Measurements from ENCODE around the gene CATSPER1. TPM values are rescaled to one million over a fixed set of nuclear protein-coding genes. Genes with fewer than 3 reads are reported as not detected.

Gene CATSPER1
- polyA plus RNA-seq, 1 experiment: 0.69 TPM

GRCh38 chr11:66044757-66045156, 18.5 kb upstream of the CATSPER1 start:
- Histone ChIP-seq H3K27me3 (ENCODE audit: control insufficient read depth, insufficient read depth, low read length) (no peaks in the 10 kb centered on the region; the same call in 1 of the 2 replicates), H3K36me3 (ENCODE audit: control insufficient read depth, insufficient read depth, low read length) (no peaks in the 10 kb centered on the region), H3K4me3 (ENCODE audit: low read depth, low read length) (no peak overlapping the region)
- no peak for TF ChIP-seq CTCF (IDR thresholded peaks at IDR 0.05; ENCODE audit: insufficient read depth, low read depth, low read length)
- no peak for DNase-seq (ENCODE audit: low read depth)
- POLR2A ChIA-PET: interaction anchor here (0.6 to 1.2 kb wide), 3 partner anchors 9 to 222 kb away, joined by 3 to 4 read pairs (median 4); no protein-coding TSS in a partner anchor
- CTCF ChIA-PET: interaction anchor here (0.6 to 4.7 kb wide), 25 partner anchors 9 to 934 kb away, joined by 3 to 40 read pairs (median 4); partner anchors contain the start of genes CATSPER1 and RELA

GRCh38 chr11:66042996-66043906, 17.0 kb upstream of the CATSPER1 start:
- H3K27me3 ChIP-seq (ENCODE audit: control insufficient read depth, insufficient read depth, low read length): no peaks in the 10 kb centered on the region; the same call in none of the 2 replicates
- H3K36me3 ChIP-seq (ENCODE audit: control insufficient read depth, insufficient read depth, low read length): no peaks in the 10 kb centered on the region
- ChIA-PET CTCF (interaction anchor here (0.8 to 4.7 kb wide), 8 partner anchors 8 to 332 kb away, joined by 3 to 40 read pairs (median 10); partner anchors contain the start of genes CATSPER1 and KAT5), POLR2A (no interaction called here)
- no peak overlapping the region for H3K4me3 ChIP-seq (ENCODE audit: low read depth, low read length)
- DNase-seq (ENCODE audit: low read depth): no peak
- no peak for TF ChIP-seq CTCF (IDR thresholded peaks at IDR 0.05; ENCODE audit: insufficient read depth, low read depth, low read length)

- ChIA-PET POLR2A (no interaction called here), CTCF (interaction anchor here (0.6 to 4.7 kb wide), 4 partner anchors 12 to 1593 kb away, joined by 3 to 40 read pairs (median 6); no protein-coding TSS in a partner anchor)
- Histone ChIP-seq H3K36me3 (ENCODE audit: control insufficient read depth, insufficient read depth, low read length) (no peaks in the 10 kb centered on the region), H3K4me3 (ENCODE audit: low read depth, low read length) (no peak overlapping the region), H3K27me3 (ENCODE audit: control insufficient read depth, insufficient read depth, low read length) (no peaks in the 10 kb centered on the region; the same call in none of the 2 replicates)
- TF ChIP-seq CTCF (IDR thresholded peaks at IDR 0.05; ENCODE audit: insufficient read depth, low read depth, low read length): no peak
- DNase-seq (ENCODE audit: low read depth): no peak
Measured at GRCh38 chr11:66042227-66042995, 16.1 kb upstream of the CATSPER1 start.

- POLR2A ChIA-PET: no interaction called here
- CTCF ChIA-PET: interaction anchor here (2.9 kb wide), 1 partner anchor 17 kb away, joined by 14 read pairs; no protein-coding TSS in a partner anchor
Measured at GRCh38 chr11:66039765-66040164, 13.5 kb upstream of the CATSPER1 start.

More at GRCh38 chr11:66039765-66040164, 13.5 kb upstream of the CATSPER1 start:
- H3K27me3 ChIP-seq (ENCODE audit: control insufficient read depth, insufficient read depth, low read length): peaks cover 2% of the 10 kb centered on the region
- TF ChIP-seq CTCF (IDR thresholded peaks at IDR 0.05; ENCODE audit: insufficient read depth, low read depth, low read length): no peak
- no peaks in the 10 kb centered on the region for H3K36me3 ChIP-seq (ENCODE audit: control insufficient read depth, insufficient read depth, low read length)
- H3K4me3 ChIP-seq (ENCODE audit: low read depth, low read length): no peak overlapping the region
- no peak for DNase-seq (ENCODE audit: low read depth)

Measured in BJ (cell line).